Parietal lobe (tissue), 1 donor: Measurements from ENCODE around the gene APOBEC2. TPM values are rescaled to one million over a fixed set of nuclear protein-coding genes. Genes with fewer than 3 reads are reported as not detected.

ENCODE experiments used
- total RNA-seq: library from RNA; depleted of rRNA; stranded (reverse); fragments of >200 nt; gene quantifications from one replicate; pipeline ENCODE4 v1.2.3, GENCODE V29; 2014

Gene APOBEC2
- not detected for total RNA-seq

GRCh38 chr6:41053041-41053440, at the start of gene APOBEC2:
Gene APOBEC2, plus strand, starts transcription at chr6:41053202. Its CDS starts 146 bp downstream, at chr6:41053348.

GRCh38 chr6:41039060-41039998, 13.7 kb upstream of the APOBEC2 start, which contains the start of gene UNC5CL:
Gene UNC5CL, minus strand, starts transcription at chr6:41039221. Its CDS starts 4,147 bp downstream, at chr6:41035074.

GRCh38 chr6:41042226-41043055, 10.6 kb upstream of the APOBEC2 start, which contains the start of gene TSPO2:
Gene TSPO2, plus strand, starts transcription at chr6:41042467. Its CDS starts 519 bp downstream, at chr6:41042986.

GRCh38 chr6:41071923-41072835, 19.2 kb downstream of the APOBEC2 start, which contains the start of gene OARD1:
Gene OARD1, minus strand, starts transcription at chr6:41072356. Its CDS starts 722 bp downstream, at chr6:41071634.

GRCh38 chr6:41072836-41073202, 19.8 kb downstream of the APOBEC2 start, which contains the start of gene NFYA:
Gene NFYA, plus strand, starts transcription at chr6:41072974. Its CDS starts 6,116 bp downstream, at chr6:41079090.

Other genes starting within 250 kb of the APOBEC2 start
- gene UNC5CL, start 14.0 kb upstream of the APOBEC2 start, total RNA-seq, result 0.63 TPM
- not detected for gene TSPO2, start 10.7 kb upstream of the APOBEC2 start, total RNA-seq
- 18.2 TPM for gene OARD1, start 19.2 kb downstream of the APOBEC2 start, total RNA-seq
- gene NFYA, start 19.8 kb downstream of the APOBEC2 start, total RNA-seq, result 57.6 TPM
- not detected for gene TREML1, start 101.1 kb downstream of the APOBEC2 start, total RNA-seq
- gene TREM2, start 109.9 kb downstream of the APOBEC2 start, total RNA-seq, result 6.6 TPM
- not detected for gene TREML2, start 147.9 kb downstream of the APOBEC2 start, total RNA-seq
- not detected for gene TREML4, start 175.1 kb downstream of the APOBEC2 start, total RNA-seq
- gene TREM1, start 233.5 kb downstream of the APOBEC2 start, total RNA-seq, result not detected